ENCODE data around the gene FAM168A. TPM values are rescaled to one million over a fixed set of nuclear protein-coding genes. Genes with fewer than 3 reads are reported as not detected.

The FAM168A gene
- total RNA-seq, 2 experiments from 2014 or later = 10.1 to 23.7 TPM

GRCh38 chr11:73365352-73366264, 232.3 kb downstream of the FAM168A start:
- H2AFZ ChIP-seq (ENCODE audit: low read length) = peak overlapping the region; percentile 58
- no TSS peak for BruUV-seq (replicated peaks)
- ChIA-PET POLR2A (interaction anchor here (0.5 to 2.1 kb wide), 6 partner anchors 13 to 325 kb away, joined by 3 to 7 read pairs (median 5); no protein-coding TSS in a partner anchor), CTCF (ENCODE audit: unreplicated experiment) (interaction anchor here (0.5 to 1.3 kb wide), 3 partner anchors 11 to 108 kb away, joined by 3 to 4 read pairs (median 4); no protein-coding TSS in a partner anchor)
- peak overlapping the region; percentile 51 for H3K4me2 ChIP-seq (ENCODE audit: low read length)
- no peak for DNase-seq (ENCODE audit: low spot score)
- no peaks in the 10 kb centered on the region for H3K9me2 ChIP-seq (ENCODE audit: insufficient read depth, low read length)
- H3K9me3 ChIP-seq (ENCODE audit: low read length) = no peaks in the 10 kb centered on the region
- intact Hi-C loops (cut with micrococcal nuclease; ENCODE audit: unreplicated experiment) = no loop called here
- no peak for TF ChIP-seq EZH2phosphoT487 (IDR thresholded peaks at IDR 0.05; ENCODE audit: borderline replicate concordance, low read depth, low read length)
- TF ChIP-seq CTCF (conservative IDR thresholded peaks at IDR 0.05; ENCODE audit: low read length) = no peak
- peak overlapping the region; percentile 22 for H3K4me3 ChIP-seq (ENCODE audit: low read depth, low read length, poor library complexity, severe bottlenecking)
- peaks cover 42% of the 10 kb centered on the region for H3K4me1 ChIP-seq (ENCODE audit: insufficient read depth, low read length, poor library complexity, severe bottlenecking)
- H4K20me1 ChIP-seq (ENCODE audit: insufficient read depth, low read length) = no peaks in the 10 kb centered on the region
- no peaks in the 10 kb centered on the region for H3K79me2 ChIP-seq (ENCODE audit: insufficient read depth, low read depth, low read length)
- H3K27ac ChIP-seq (ENCODE audit: low read depth, low read length, poor library complexity, severe bottlenecking) = peak overlapping the region; percentile 56
- H3K36me3 ChIP-seq (ENCODE audit: insufficient read depth, low read length) = no peaks in the 10 kb centered on the region

GRCh38 chr11:73363147-73363546, 234.8 kb downstream of the FAM168A start:
- intact Hi-C loops (cut with micrococcal nuclease; ENCODE audit: unreplicated experiment) = no loop called here

More at GRCh38 chr11:73363147-73363546, 234.8 kb downstream of the FAM168A start:
- BruUV-seq (replicated peaks) = no TSS peak
- no peaks in the 10 kb centered on the region for H3K9me3 ChIP-seq (ENCODE audit: low read length)
- no peak overlapping the region for H3K4me3 ChIP-seq (ENCODE audit: low read depth, low read length, poor library complexity, severe bottlenecking)
- POLR2A ChIA-PET = no interaction called here
- H3K4me1 ChIP-seq (ENCODE audit: insufficient read depth, low read length, poor library complexity, severe bottlenecking) = peaks cover 42% of the 10 kb centered on the region
- H3K36me3 ChIP-seq (ENCODE audit: insufficient read depth, low read length) = no peaks in the 10 kb centered on the region
- no peak overlapping the region for H2AFZ ChIP-seq (ENCODE audit: low read length)
- no peak for DNase-seq (ENCODE audit: low spot score)
- H3K79me2 ChIP-seq (ENCODE audit: insufficient read depth, low read depth, low read length) = no peaks in the 10 kb centered on the region
- no peaks in the 10 kb centered on the region for H3K9me2 ChIP-seq (ENCODE audit: insufficient read depth, low read length)
- H4K20me1 ChIP-seq (ENCODE audit: insufficient read depth, low read length) = no peaks in the 10 kb centered on the region
- TF ChIP-seq CTCF (conservative IDR thresholded peaks at IDR 0.05; ENCODE audit: low read length) (no peak), EZH2phosphoT487 (IDR thresholded peaks at IDR 0.05; ENCODE audit: borderline replicate concordance, low read depth, low read length) (no peak)
- H3K27ac ChIP-seq (ENCODE audit: low read depth, low read length, poor library complexity, severe bottlenecking) = no peak overlapping the region
- no peak overlapping the region for H3K4me2 ChIP-seq (ENCODE audit: low read length)
- CTCF ChIA-PET (ENCODE audit: unreplicated experiment) = no interaction called here
